Neural cell (in vitro differentiated cells): Measurements from ENCODE around the gene ARL2BP.

Experiments used
- CTCF ChIP-seq: fragments of 450-650 bp; IDR thresholded peaks from 2 replicates; pipeline ENCODE4 v1.5.1; 2014; ENCODE audit warnings: antibody characterized with exemption, mild to moderate bottlenecking, moderate library complexity; ENCODE audit not compliant: poor library complexity, severe bottlenecking
- EP300 ChIP-seq: fragments of 450-650 bp; conservative IDR thresholded peaks from 2 replicates; pipeline ENCODE4 v1.6.1; 2014; ENCODE audit warnings: antibody characterized with exemption, mild to moderate bottlenecking, moderate library complexity; ENCODE audit not compliant: poor library complexity, severe bottlenecking
- EZH2 ChIP-seq: fragments of 200-600, 300-800 bp; shearing (Covaris generic), sonication (generic); IDR thresholded peaks from 2 replicates; pipeline ENCODE4 v1.6.1; 2014; ENCODE audit warnings: antibody characterized with exemption, low read length, borderline replicate concordance, mild to moderate bottlenecking; ENCODE audit not compliant: insufficient read depth, poor library complexity, severe bottlenecking
- POLR2AphosphoS5 ChIP-seq: IDR thresholded peaks from 2 replicates; pipeline ENCODE4 v1.6.1; 2012
- REST ChIP-seq: IDR thresholded peaks from 2 replicates; pipeline ENCODE4 v1.6.1; 2012; ENCODE audit warnings: borderline replicate concordance
- TAF1 ChIP-seq: IDR thresholded peaks from 2 replicates; pipeline ENCODE4 v1.6.1; 2012; ENCODE audit warnings: low read depth

DNA sequence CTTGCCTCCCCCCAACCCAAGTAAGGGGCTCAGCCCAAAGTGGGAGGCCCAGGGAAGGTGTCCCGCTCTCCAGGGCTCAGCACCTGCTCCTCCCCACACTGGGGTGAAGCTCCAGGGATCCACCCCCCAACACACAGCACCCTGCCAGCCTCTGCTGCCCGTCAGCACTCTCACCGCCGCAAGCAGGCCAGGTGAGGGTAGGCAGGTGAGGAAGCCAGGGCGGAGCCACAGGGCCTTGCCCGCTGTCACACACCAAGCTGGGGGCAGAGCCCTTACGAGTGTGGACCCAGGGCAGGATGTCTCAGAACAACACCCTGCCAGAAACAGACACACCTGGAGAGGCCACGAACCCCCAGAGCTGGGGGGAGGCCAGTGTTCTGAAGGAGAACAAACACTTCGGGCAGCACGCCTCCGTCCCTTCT lies 19.9 kb downstream of the ARL2BP start:
- TF ChIP-seq CTCF (no peak), TAF1 (no peak), POLR2AphosphoS5 (no peak), EP300 (no peak), EZH2 (no peak), REST (no peak)
